ENCODE data around the gene NELFCD.
A peak's percentile ranks its signal among the peaks of the same experiment; 100 is the strongest.

DNA sequence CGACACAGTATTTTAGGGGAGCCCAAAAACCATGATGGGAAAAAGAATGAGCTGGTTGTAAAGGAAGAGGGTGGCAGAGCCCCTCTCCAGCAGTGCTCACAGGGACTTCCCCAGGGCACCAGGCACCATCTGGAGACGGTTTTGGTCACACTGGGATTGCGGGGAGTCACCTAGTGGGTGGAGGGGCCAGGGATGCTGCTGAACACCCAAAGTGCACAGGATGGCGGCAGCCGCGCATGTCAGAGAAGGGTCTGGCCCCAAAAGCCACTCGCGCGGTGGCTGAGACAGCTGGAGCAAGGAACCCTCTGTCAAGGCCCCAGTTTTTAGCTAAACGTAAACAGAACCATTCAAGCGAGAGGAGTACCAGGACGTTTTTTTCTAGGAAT is 15.2 kb downstream of the NELFCD start:
- TF ChIP-seq, protein P1, sequence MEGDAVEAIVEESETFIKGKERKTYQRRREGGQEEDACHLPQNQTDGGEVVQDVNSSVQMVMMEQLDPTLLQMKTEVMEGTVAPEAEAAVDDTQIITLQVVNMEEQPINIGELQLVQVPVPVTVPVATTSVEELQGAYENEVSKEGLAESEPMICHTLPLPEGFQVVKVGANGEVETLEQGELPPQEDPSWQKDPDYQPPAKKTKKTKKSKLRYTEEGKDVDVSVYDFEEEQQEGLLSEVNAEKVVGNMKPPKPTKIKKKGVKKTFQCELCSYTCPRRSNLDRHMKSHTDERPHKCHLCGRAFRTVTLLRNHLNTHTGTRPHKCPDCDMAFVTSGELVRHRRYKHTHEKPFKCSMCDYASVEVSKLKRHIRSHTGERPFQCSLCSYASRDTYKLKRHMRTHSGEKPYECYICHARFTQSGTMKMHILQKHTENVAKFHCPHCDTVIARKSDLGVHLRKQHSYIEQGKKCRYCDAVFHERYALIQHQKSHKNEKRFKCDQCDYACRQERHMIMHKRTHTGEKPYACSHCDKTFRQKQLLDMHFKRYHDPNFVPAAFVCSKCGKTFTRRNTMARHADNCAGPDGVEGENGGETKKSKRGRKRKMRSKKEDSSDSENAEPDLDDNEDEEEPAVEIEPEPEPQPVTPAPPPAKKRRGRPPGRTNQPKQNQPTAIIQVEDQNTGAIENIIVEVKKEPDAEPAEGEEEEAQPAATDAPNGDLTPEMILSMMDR (IDR thresholded peaks at IDR 0.05; ENCODE audit: low read depth, low read length), result peak; percentile 16; the same call in 1 of the 2 replicates
- TF ChIP-seq EZH2phosphoT487 (IDR thresholded peaks at IDR 0.05; ENCODE audit: low read depth), result no peak

Data from OCI-LY3 (cell line).